Type B pancreatic cell (in vitro differentiated cells): ENCODE measurements around the gene DSEL. TPM values are rescaled to one million over a fixed set of nuclear protein-coding genes. Genes with fewer than 3 reads are reported as not detected.
A peak's percentile ranks its signal among the peaks of the same experiment; 100 is the strongest.

ENCODE experiments used
- DNase-seq: peaks from one replicate; pipeline ENCODE4 v3.0.0; 2021; ENCODE audit warnings: mixed read lengths; ENCODE audit not compliant: unreplicated experiment; ENCODE audit errors: extremely low spot score
- H3K27ac Mint-ChIP-seq: 2 replicates; pipeline ENCODE4 v1.8.0; 2021; ENCODE audit warnings: mild to moderate bottlenecking, mixed read lengths
- H3K27me3 Mint-ChIP-seq: 2 replicates; pipeline ENCODE4 v1.8.0; 2021; ENCODE audit warnings: mixed read lengths
- H3K36me3 Mint-ChIP-seq: 2 replicates; pipeline ENCODE4 v1.8.0; 2021; ENCODE audit warnings: mixed read lengths
- H3K4me1 Mint-ChIP-seq: one replicate; pipeline ENCODE4 v1.8.0; 2021; ENCODE audit warnings: mixed read lengths; ENCODE audit not compliant: unreplicated experiment
- H3K4me3 Mint-ChIP-seq: 2 replicates; pipeline ENCODE4 v1.8.0; 2021; ENCODE audit warnings: mild to moderate bottlenecking, mixed read lengths
- H3K9me3 Mint-ChIP-seq: 2 replicates; pipeline ENCODE4 v1.8.0; 2021; ENCODE audit warnings: mixed read lengths
- total RNA-seq: library from RNA; stranded (reverse); gene quantifications from 2 replicates; pipeline ENCODE4 v1.2.1, GENCODE V29; 2021; ENCODE audit warnings: low replicate concordance
- TF ChIP-seq, protein P1 (sequence below): fragments of 200-600 bp; sonication (generic); conservative IDR thresholded peaks from 2 replicates; pipeline ENCODE4 v1.5.0; 2021; ENCODE audit warnings: antibody characterized with exemption, mild to moderate bottlenecking

The DSEL gene
- total RNA-seq, 1 donor from 2014 or later, result 6.9 TPM

DNA sequence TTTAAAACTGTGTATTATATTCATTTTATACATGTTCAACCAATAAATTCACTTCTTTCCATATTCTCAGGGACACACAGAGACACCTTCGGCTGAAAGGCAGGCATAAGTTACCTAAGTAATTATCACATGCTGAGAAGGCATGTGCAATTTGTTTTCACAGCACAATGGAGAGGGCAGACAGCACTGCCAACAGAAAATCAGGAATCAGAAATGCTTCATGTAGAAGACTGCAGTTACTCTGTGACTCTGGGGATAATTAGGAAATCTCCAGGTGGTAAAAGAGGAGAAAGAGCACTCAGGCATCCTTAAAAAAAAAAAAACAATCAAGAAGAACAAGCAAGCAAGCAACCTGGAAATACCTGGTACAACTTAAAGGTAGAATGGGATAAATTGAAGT is 49.3 kb downstream of the DSEL start:
- Mint-ChIP-seq H3K27ac (no peak overlapping the region), H3K27me3 (no peaks in the 10 kb centered on the region), H3K9me3 (peaks cover 4% of the 10 kb centered on the region), H3K36me3 (no peaks in the 10 kb centered on the region), H3K4me1 (peaks cover 3% of the 10 kb centered on the region), H3K4me3 (no peak overlapping the region)
- DNase-seq, result no peak
- TF ChIP-seq, protein P1, sequence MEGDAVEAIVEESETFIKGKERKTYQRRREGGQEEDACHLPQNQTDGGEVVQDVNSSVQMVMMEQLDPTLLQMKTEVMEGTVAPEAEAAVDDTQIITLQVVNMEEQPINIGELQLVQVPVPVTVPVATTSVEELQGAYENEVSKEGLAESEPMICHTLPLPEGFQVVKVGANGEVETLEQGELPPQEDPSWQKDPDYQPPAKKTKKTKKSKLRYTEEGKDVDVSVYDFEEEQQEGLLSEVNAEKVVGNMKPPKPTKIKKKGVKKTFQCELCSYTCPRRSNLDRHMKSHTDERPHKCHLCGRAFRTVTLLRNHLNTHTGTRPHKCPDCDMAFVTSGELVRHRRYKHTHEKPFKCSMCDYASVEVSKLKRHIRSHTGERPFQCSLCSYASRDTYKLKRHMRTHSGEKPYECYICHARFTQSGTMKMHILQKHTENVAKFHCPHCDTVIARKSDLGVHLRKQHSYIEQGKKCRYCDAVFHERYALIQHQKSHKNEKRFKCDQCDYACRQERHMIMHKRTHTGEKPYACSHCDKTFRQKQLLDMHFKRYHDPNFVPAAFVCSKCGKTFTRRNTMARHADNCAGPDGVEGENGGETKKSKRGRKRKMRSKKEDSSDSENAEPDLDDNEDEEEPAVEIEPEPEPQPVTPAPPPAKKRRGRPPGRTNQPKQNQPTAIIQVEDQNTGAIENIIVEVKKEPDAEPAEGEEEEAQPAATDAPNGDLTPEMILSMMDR, result no peak

GRCh38 chr18:67464499-67464898 is 52.0 kb downstream of the DSEL start:
- Mint-ChIP-seq H3K36me3 (no peaks in the 10 kb centered on the region), H3K27ac (no peak overlapping the region), H3K27me3 (no peaks in the 10 kb centered on the region), H3K4me3 (no peak overlapping the region), H3K9me3 (peaks cover 4% of the 10 kb centered on the region), H3K4me1 (peaks cover 3% of the 10 kb centered on the region)
- DNase-seq, result no peak
- TF ChIP-seq, protein P1, result no peak

GRCh38 chr18:67463829-67464228 is 52.7 kb downstream of the DSEL start:
- H3K9me3 Mint-ChIP-seq, result no peaks in the 10 kb centered on the region
- no peaks in the 10 kb centered on the region for H3K27me3 Mint-ChIP-seq
- H3K4me1 Mint-ChIP-seq, result peaks cover 3% of the 10 kb centered on the region
- no peaks in the 10 kb centered on the region for H3K36me3 Mint-ChIP-seq
- H3K4me3 Mint-ChIP-seq, result no peak overlapping the region
- no peak overlapping the region for H3K27ac Mint-ChIP-seq
- TF ChIP-seq, protein P1, result peak; percentile 41
- DNase-seq, result no peak

GRCh38 chr18:67456711-67457110 is 59.8 kb downstream of the DSEL start:
- no peak overlapping the region for H3K4me3 Mint-ChIP-seq
- TF ChIP-seq, protein P1, result peak; percentile 61
- H3K9me3 Mint-ChIP-seq, result no peaks in the 10 kb centered on the region
- no peaks in the 10 kb centered on the region for H3K27me3 Mint-ChIP-seq
- no peak for DNase-seq
- peaks cover 5% of the 10 kb centered on the region for H3K4me1 Mint-ChIP-seq
- no peaks in the 10 kb centered on the region for H3K36me3 Mint-ChIP-seq
- H3K27ac Mint-ChIP-seq, result no peak overlapping the region
